SK-N-SH (cell line): Measurements from ENCODE around the gene PRICKLE4. TPM values are rescaled to one million over a fixed set of nuclear protein-coding genes. Genes with fewer than 3 reads are reported as not detected.

ENCODE experiments used
- CTCF ChIA-PET: fragments of 300-600, 350-600 bp; formaldehyde crosslinking; extraction: SDS; loops from one replicate; lab custom pipeline; 2021; lab: Yijun Ruan, JAX
- POLR2A ChIA-PET: fragments of 350-600 bp; sonication (Branson Sonifier 250); formaldehyde crosslinking; extraction: SDS; loops from one replicate; lab custom pipeline; 2020; ENCODE audit warnings: antibody characterized with exemption, inconsistent platforms; lab: Yijun Ruan, JAX
- DNase-seq: peaks from one replicate; pipeline ENCODE4 v3.0.0; 2012
- H2AFZ ChIP-seq: fragments of 200-600 bp; sonication (generic); 2 replicates; pipeline ENCODE4 v1.8.1; 2016; ENCODE audit warnings: antibody characterized with exemption, mild to moderate bottlenecking, low read depth
- H3F3A ChIP-seq: fragments of 200-600 bp; sonication (generic); replicated peaks from 2 replicates; pipeline ENCODE3; 2016; ENCODE audit warnings: antibody characterized with exemption, mild to moderate bottlenecking; ENCODE audit not compliant: insufficient read depth
- H3K27ac ChIP-seq, 2 experiments: fragments of 200-500 bp in 1 of 2; fragments of 200-600 bp in 1 of 2; sonication (Bioruptor generic) in 1 of 2; sonication (generic), shearing (Covaris generic) in 1 of 2; 2 replicates each; pipeline versions ENCODE4 v1.5.1 to v1.6.1; 2014 to 2016; ENCODE audit warnings: low read depth in 2 of 2, inconsistent platforms in 1 of 2, low read length in 1 of 2, mild to moderate bottlenecking in 1 of 2, mixed read lengths in 1 of 2
- H3K27me3 ChIP-seq: fragments of 200-600 bp; sonication (generic), shearing (Covaris generic); 2 replicates; pipeline ENCODE4 v1.6.1; 2016; ENCODE audit warnings: mixed run types; ENCODE audit not compliant: insufficient read depth
- H3K36me3 ChIP-seq, 2 experiments: fragments of 200-500 bp in 1 of 2; fragments of 200-600 bp in 1 of 2; sonication (Bioruptor generic) in 1 of 2; sonication (generic) in 1 of 2; replicated peaks in 1 of 2; 2 replicates each; pipeline versions ENCODE3 to v1.5.1; 2014 to 2016; ENCODE audit warnings: low read length in 1 of 2, mild to moderate bottlenecking in 1 of 2; ENCODE audit not compliant: insufficient read depth in 2 of 2, control insufficient read depth in 1 of 2
- H3K4me1 ChIP-seq, 2 experiments: fragments of 200-500 bp in 1 of 2; fragments of 200-600 bp in 1 of 2; sonication (Bioruptor generic) in 1 of 2; sonication (generic), shearing (Covaris generic) in 1 of 2; 2 replicates each; pipeline versions ENCODE4 v1.5.1 to v1.6.1; 2014 to 2016; ENCODE audit warnings: low read depth in 1 of 2, low read length in 1 of 2, mixed run types in 1 of 2; ENCODE audit not compliant: insufficient read depth in 2 of 2, control insufficient read depth in 1 of 2
- H3K4me2 ChIP-seq: fragments of 200-600 bp; sonication (generic), shearing (Covaris generic); 2 replicates; pipeline ENCODE4 v1.6.1; 2017; ENCODE audit warnings: mixed run types
- H3K4me3 ChIP-seq, 2 experiments: fragments of 200-500 bp in 1 of 2; fragments of 200-600 bp in 1 of 2; sonication (Bioruptor generic) in 1 of 2; sonication (generic), shearing (Covaris generic) in 1 of 2; 2 replicates each; pipeline versions ENCODE4 v1.5.1 to v1.8.1; 2014 to 2016; ENCODE audit warnings: low read depth in 2 of 2, inconsistent platforms in 1 of 2, low read length in 1 of 2, mild to moderate bottlenecking in 1 of 2, mixed read lengths in 1 of 2, moderate library complexity in 1 of 2
- H3K79me2 ChIP-seq: fragments of 200-600 bp; sonication (generic); 2 replicates; pipeline ENCODE4 v1.8.1; 2017; ENCODE audit warnings: mild to moderate bottlenecking; ENCODE audit not compliant: insufficient read depth
- H3K9ac ChIP-seq: fragments of 200-600 bp; sonication (generic); 2 replicates; pipeline ENCODE4 v1.6.1; 2017; ENCODE audit warnings: mixed run types
- H3K9me2 ChIP-seq: fragments of 200-600 bp; sonication (generic); 2 replicates; pipeline ENCODE4 v1.6.1; 2017; ENCODE audit warnings: mixed run types
- H3K9me3 ChIP-seq: fragments of 200-600 bp; sonication (generic); 2 replicates; pipeline ENCODE4 v1.6.1; 2017; ENCODE audit warnings: mixed run types, mild to moderate bottlenecking, moderate library complexity
- H4K20me1 ChIP-seq: fragments of 200-600 bp; sonication (generic); 2 replicates; pipeline ENCODE4 v1.6.1; 2017; ENCODE audit warnings: mild to moderate bottlenecking, mixed run types; ENCODE audit not compliant: insufficient read depth
- CHD2 ChIP-seq: fragments of 150-350 bp; IDR thresholded peaks from 2 replicates; pipeline ENCODE4 v1.6.1; 2018; ENCODE audit warnings: low read length; ENCODE audit not compliant: partially characterized antibody
- EP300 ChIP-seq, 2 experiments: IDR thresholded peaks; 2 replicates each; pipeline versions ENCODE4 v1.4.0 to v1.6.1; 2012; ENCODE audit warnings: borderline replicate concordance in 1 of 2, low read depth in 1 of 2, low read length in 1 of 2
- FOSL2 ChIP-seq: IDR thresholded peaks from 2 replicates; pipeline ENCODE4 v1.4.0; 2012; ENCODE audit warnings: low read depth, mild to moderate bottlenecking, moderate library complexity, borderline replicate concordance
- FOXJ3 ChIP-seq: sonication (generic); formaldehyde crosslinking; IDR thresholded peaks from 2 replicates; pipeline ENCODE4 v1.5.1; 2020; ENCODE audit warnings: mild to moderate bottlenecking, missing genetic modification reagents
- FOXM1 ChIP-seq: IDR thresholded peaks from 2 replicates; pipeline ENCODE4 v1.4.0; 2012; ENCODE audit warnings: low read depth, mild to moderate bottlenecking
- GABPA ChIP-seq: IDR thresholded peaks from 2 replicates; pipeline ENCODE4 v1.4.0; 2012; ENCODE audit warnings: low read depth, mild to moderate bottlenecking
- JUND ChIP-seq: IDR thresholded peaks from 2 replicates; pipeline ENCODE4 v1.4.0; 2012
- MAX ChIP-seq: IDR thresholded peaks from 2 replicates; pipeline ENCODE4 v1.4.0; 2012; ENCODE audit warnings: low read depth
- MXI1 ChIP-seq: IDR thresholded peaks from 2 replicates; pipeline ENCODE4 v1.6.1; 2012; ENCODE audit warnings: mild to moderate bottlenecking, low read depth, low read length, improper control_type of control experiment
- NFIC ChIP-seq: IDR thresholded peaks from 2 replicates; pipeline ENCODE4 v1.4.0; 2012; ENCODE audit warnings: borderline replicate concordance
- POLR2AphosphoS5 ChIP-seq: IDR thresholded peaks from 2 replicates; pipeline ENCODE4 v1.6.1; 2012; ENCODE audit warnings: low read depth, low read length
- RAD21 ChIP-seq: IDR thresholded peaks from 2 replicates; pipeline ENCODE4 v1.6.1; 2012; ENCODE audit warnings: mild to moderate bottlenecking, low read length
- RCOR1 ChIP-seq: fragments of 150-350 bp; IDR thresholded peaks from 2 replicates; pipeline ENCODE4 v1.6.1; 2017; ENCODE audit warnings: antibody characterized with exemption, low read length
- SIN3A ChIP-seq: IDR thresholded peaks from 2 replicates; pipeline ENCODE4 v1.6.1; 2012; ENCODE audit warnings: low read depth, mild to moderate bottlenecking, low read length, moderate library complexity, borderline replicate concordance
- SMC3 ChIP-seq: IDR thresholded peaks from 2 replicates; pipeline ENCODE4 v1.6.1; 2012; ENCODE audit warnings: low read depth, low read length, improper control_type of control experiment
- TAF1 ChIP-seq: IDR thresholded peaks from 2 replicates; pipeline ENCODE4 v1.6.1; 2012; ENCODE audit warnings: low read depth, mild to moderate bottlenecking, low read length, moderate library complexity, borderline replicate concordance
- YY1 ChIP-seq: IDR thresholded peaks from 2 replicates; pipeline ENCODE4 v1.4.0; 2012; ENCODE audit warnings: low read depth, mild to moderate bottlenecking
- ZBTB33 ChIP-seq: IDR thresholded peaks from 2 replicates; pipeline ENCODE4 v1.4.0; 2012; ENCODE audit warnings: low read depth, borderline replicate concordance
- WGBS: methylation state at CpG from one replicate; pipeline ENCODE4 v1.1.6; 2017; ENCODE audit warnings: low lambda C conversion rate; 5-methylcytosine and 5-hydroxymethylcytosine counted together
- polyA plus RNA-seq, 3 experiments: library from polyadenylated mRNA; depleted of rRNA; stranded (reverse); fragments of >200 nt; gene quantifications; 2 replicates each; pipeline ENCODE4 v1.2.3, GENCODE V29; 2012
- TF ChIP-seq, protein P1 (sequence below): fragments of 200-600 bp; sonication (generic); IDR thresholded peaks from 2 replicates; pipeline ENCODE4 v1.6.1; 2017; ENCODE audit warnings: antibody characterized with exemption, mild to moderate bottlenecking, moderate library complexity
- TF ChIP-seq, protein P2 (sequence below): fragments of 150-350 bp; IDR thresholded peaks from 2 replicates; pipeline ENCODE4 v1.6.1; 2016; ENCODE audit warnings: mild to moderate bottlenecking, low read depth, low read length

PRICKLE4 gene
- polyA plus RNA-seq, 1 of the 3 experiments (the other 2 are of a cell fraction) = 3.9 TPM

DNA sequence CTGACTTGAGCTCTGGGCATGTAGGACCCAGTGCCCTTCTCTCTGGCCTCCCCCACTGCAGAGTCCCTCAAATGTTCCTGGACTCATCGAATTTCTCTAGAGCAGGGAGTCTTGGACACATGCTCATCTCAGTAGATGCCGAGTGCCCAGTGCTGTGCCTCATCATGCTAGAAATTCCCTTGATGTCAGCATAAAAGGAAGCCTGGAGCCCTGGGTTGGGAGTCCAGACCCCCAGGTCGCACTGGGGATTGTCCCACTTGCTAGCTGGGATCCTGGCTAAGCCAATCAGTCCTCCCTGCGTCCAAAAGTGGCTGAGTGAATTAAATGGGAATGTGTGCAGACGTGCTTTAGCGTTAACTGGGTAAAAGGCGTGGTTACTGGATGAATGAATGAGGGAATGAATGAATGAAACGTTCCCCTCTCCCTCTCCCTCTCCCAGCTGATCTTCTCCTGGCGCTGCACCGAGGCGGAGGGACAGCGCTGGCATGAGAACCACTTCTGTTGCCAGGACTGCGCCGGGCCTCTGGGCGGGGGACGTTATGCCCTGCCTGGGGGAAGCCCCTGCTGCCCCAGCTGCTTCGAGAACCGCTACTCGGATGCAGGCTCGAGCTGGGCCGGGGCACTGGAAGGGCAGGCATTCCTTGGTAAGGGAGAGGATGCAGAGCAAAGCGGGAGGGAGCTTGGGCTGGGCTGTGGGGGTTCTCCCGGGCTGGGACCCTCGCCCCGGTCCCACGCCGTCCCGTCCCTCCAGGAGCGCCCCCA, 5.3 kb downstream of the PRICKLE4 start (continued):
- TF ChIP-seq EP300 (IDR thresholded peaks at IDR 0.05; ENCODE audit: borderline replicate concordance in 1 of 2, low read depth in 1 of 2, low read length in 1 of 2) = no peak

GRCh38 chr6:41786451-41787218, 6.1 kb downstream of the PRICKLE4 start:
- no peaks in the 10 kb centered on the region for H3K27me3 ChIP-seq
- peaks cover 10 to 17% of the 10 kb centered on the region in 2 experiments; a peak in 2 of 4 replicates for H3K4me1 ChIP-seq
- H3K36me3 ChIP-seq = peaks cover 31 to 36% of the 10 kb centered on the region in 2 experiments
- POLR2A ChIA-PET = interaction anchor here (0.7 to 3.5 kb wide), 4 partner anchors 15 to 134 kb away, joined by 3 to 23 read pairs (median 8); partner anchors contain the start of genes BYSL, MED20 and TFEB
- no peaks in the 10 kb centered on the region for H3K9me3 ChIP-seq
- peak overlapping the region; percentile 90 to 93 for H3K27ac ChIP-seq
- H3K79me2 ChIP-seq = peaks cover 26% of the 10 kb centered on the region
- TF ChIP-seq ZBTB33 = no peak
- peak; percentile 27 for TF ChIP-seq CHD2
- TF ChIP-seq GABPA = no peak
- TF ChIP-seq MAX = peak; percentile 11; the same call in 1 of the 2 replicates
- no peak for TF ChIP-seq FOXM1
- no peak for TF ChIP-seq RCOR1
- TF ChIP-seq EP300 (IDR thresholded peaks at IDR 0.05; ENCODE audit: borderline replicate concordance in 1 of 2, low read depth in 1 of 2, low read length in 1 of 2) = peak; percentile 5 to 67; a peak in 1 of 4 replicates
- TF ChIP-seq TAF1 = no peak
- TF ChIP-seq MXI1 = 0 out of 2 replicates have a peak, but pooled peaks have one; percentile 15
- TF ChIP-seq, protein P1, sequence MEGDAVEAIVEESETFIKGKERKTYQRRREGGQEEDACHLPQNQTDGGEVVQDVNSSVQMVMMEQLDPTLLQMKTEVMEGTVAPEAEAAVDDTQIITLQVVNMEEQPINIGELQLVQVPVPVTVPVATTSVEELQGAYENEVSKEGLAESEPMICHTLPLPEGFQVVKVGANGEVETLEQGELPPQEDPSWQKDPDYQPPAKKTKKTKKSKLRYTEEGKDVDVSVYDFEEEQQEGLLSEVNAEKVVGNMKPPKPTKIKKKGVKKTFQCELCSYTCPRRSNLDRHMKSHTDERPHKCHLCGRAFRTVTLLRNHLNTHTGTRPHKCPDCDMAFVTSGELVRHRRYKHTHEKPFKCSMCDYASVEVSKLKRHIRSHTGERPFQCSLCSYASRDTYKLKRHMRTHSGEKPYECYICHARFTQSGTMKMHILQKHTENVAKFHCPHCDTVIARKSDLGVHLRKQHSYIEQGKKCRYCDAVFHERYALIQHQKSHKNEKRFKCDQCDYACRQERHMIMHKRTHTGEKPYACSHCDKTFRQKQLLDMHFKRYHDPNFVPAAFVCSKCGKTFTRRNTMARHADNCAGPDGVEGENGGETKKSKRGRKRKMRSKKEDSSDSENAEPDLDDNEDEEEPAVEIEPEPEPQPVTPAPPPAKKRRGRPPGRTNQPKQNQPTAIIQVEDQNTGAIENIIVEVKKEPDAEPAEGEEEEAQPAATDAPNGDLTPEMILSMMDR = peak; percentile 63
- TF ChIP-seq, protein P2, sequence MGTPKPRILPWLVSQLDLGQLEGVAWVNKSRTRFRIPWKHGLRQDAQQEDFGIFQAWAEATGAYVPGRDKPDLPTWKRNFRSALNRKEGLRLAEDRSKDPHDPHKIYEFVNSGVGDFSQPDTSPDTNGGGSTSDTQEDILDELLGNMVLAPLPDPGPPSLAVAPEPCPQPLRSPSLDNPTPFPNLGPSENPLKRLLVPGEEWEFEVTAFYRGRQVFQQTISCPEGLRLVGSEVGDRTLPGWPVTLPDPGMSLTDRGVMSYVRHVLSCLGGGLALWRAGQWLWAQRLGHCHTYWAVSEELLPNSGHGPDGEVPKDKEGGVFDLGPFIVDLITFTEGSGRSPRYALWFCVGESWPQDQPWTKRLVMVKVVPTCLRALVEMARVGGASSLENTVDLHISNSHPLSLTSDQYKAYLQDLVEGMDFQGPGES = no peak
- TF ChIP-seq NFIC = no peak
- 0 out of 2 replicates have a peak, but pooled peaks have one; percentile 14 for TF ChIP-seq SIN3A
- peak; percentile 71 for TF ChIP-seq RAD21
- TF ChIP-seq YY1 = no peak
- TF ChIP-seq SMC3 = peak; percentile 58
- no peak for TF ChIP-seq FOXJ3 (CRISPR knock-in tag)
- no peak for TF ChIP-seq FOSL2
- TF ChIP-seq POLR2AphosphoS5 = peak; percentile 56; the same call in 1 of the 2 replicates
- TF ChIP-seq JUND = no peak
- CTCF ChIA-PET = interaction anchor here (0.7 to 8.9 kb wide), 75 partner anchors 8 to 667 kb away, joined by 3 to 118 read pairs (median 5); partner anchors contain the start of genes BYSL, CCND3, MED20 and PGC
- DNase-seq = peak; percentile 95
- peaks cover 28% of the 10 kb centered on the region for H3F3A ChIP-seq
- H2AFZ ChIP-seq = peak overlapping the region; percentile 65; the same call in 1 of the 2 replicates
- no peaks in the 10 kb centered on the region for H3K9me2 ChIP-seq
- H3K4me3 ChIP-seq = peak overlapping the region; percentile 66 to 100
- no peaks in the 10 kb centered on the region for H4K20me1 ChIP-seq
- 0% methylated on average over 9 of the region's 58 CpGs for WGBS
- H3K9ac ChIP-seq = peak overlapping the region; percentile 100
- H3K4me2 ChIP-seq = peak overlapping the region; percentile 92
